Thyroid gland (tissue), 4 donors: Measurements from ENCODE around the gene PKN1. TPM values are rescaled to one million over a fixed set of nuclear protein-coding genes. Genes with fewer than 3 reads are reported as not detected.

Source experiments
- DNase-seq, 2 donors: peaks; one replicate each; pipeline ENCODE4 v3.0.0-alpha.2; 2019
- H3K27ac ChIP-seq, 3 donors: fragments of 200-600 bp; sonication (generic); 1 replicate in 2 of 3; 2 replicates in 1 of 3; pipeline ENCODE4 v1.5.1; 2016 to 2019; ENCODE audit warnings: mild to moderate bottlenecking in 1 of 3, moderate library complexity in 1 of 3
- H3K27me3 ChIP-seq: fragments of 200-600 bp; sonication (generic); one replicate; pipeline ENCODE4 v1.5.1; 2019
- H3K36me3 ChIP-seq, 2 donors: fragments of 200-600 bp; sonication (generic); one replicate each; pipeline ENCODE4 v1.5.1; 2016 to 2019
- H3K4me1 ChIP-seq, 2 donors: fragments of 200-600 bp; sonication (generic); one replicate each; pipeline ENCODE4 v1.5.1; 2017 to 2019
- H3K4me3 ChIP-seq, 3 donors: fragments of 200-600 bp; sonication (generic); replicated peaks in 1 of 3; 1 replicate in 2 of 3; 2 replicates in 1 of 3; pipeline ENCODE4 v1.5.1; 2016; ENCODE audit warnings: mild to moderate bottlenecking in 1 of 3
- H3K9me3 ChIP-seq: fragments of 200-600 bp; sonication (generic); one replicate; pipeline ENCODE4 v1.5.1; 2017
- POLR2A ChIP-seq, 2 donors: fragments of 450-650 bp; IDR thresholded peaks; one replicate each; pipeline ENCODE4 v1.6.1; 2017; ENCODE audit warnings: antibody characterized with exemption in 2 of 2, mild to moderate bottlenecking in 2 of 2, moderate library complexity in 1 of 2
- WGBS, 2 donors: methylation state at CpG; one replicate each; pipeline ENCODE4 v1.1.5; 2017; 5-methylcytosine and 5-hydroxymethylcytosine counted together
- intact Hi-C: fragments of 100-400 bp; cut with DNase I; formaldehyde crosslinking; loops from one replicate; pipeline ENCODE4 v1.15.1; 2023
- total RNA-seq, 4 donors: library from RNA; depleted of rRNA; stranded (reverse); fragments of >200 nt; gene quantifications; one replicate each; pipeline ENCODE4 v1.2.3, GENCODE V29; 2016
- TF ChIP-seq, protein P1 (sequence below), 6 experiments: fragments of 200-600 bp in 3 of 6; fragments of 450-650 bp in 3 of 6; sonication (generic) in 3 of 6; IDR thresholded peaks; one replicate each; pipeline ENCODE4 v1.5.1; 2016 to 2019; ENCODE audit warnings: antibody characterized with exemption in 6 of 6, mild to moderate bottlenecking in 2 of 6, inconsistent platforms in 1 of 6, moderate library complexity in 1 of 6

PKN1 gene
- total RNA-seq, 4 donors from 2014 or later = 66.5 to 79.8 (median 74.2) TPM

DNA sequence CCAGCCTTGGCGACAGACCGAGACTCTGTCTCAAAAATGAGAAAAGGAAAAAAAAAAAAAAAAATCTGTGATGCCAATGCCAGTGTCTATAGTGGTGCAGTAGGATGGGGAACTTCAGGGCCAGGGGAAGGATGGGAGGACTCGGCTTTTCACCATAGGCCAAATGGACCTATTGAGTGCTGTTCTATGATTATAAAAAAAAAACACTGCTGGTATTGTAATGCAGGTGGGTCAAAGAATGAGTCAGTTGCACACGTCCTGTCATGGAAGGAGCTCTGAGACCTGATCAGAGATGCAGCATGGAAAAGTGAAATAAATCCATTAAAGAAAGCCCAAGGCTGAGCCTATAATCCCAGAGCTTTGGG is 78.1 kb downstream of the PKN1 start:
- intact Hi-C loops = no loop called here
- Histone ChIP-seq H3K9me3 (no peaks in the 10 kb centered on the region), H3K27me3 (no peaks in the 10 kb centered on the region), H3K36me3 (peaks cover 13 to 21% of the 10 kb centered on the region in 2 donors), H3K4me3 (no peak overlapping the region), H3K27ac (peak overlapping the region in 1 of 3 donors; percentile 5), H3K4me1 (peaks cover 8 to 15% of the 10 kb centered on the region in 2 donors)
- DNase-seq = no peak
- no peak for TF ChIP-seq POLR2A (IDR thresholded peaks at IDR 0.05)
- TF ChIP-seq, protein P1, sequence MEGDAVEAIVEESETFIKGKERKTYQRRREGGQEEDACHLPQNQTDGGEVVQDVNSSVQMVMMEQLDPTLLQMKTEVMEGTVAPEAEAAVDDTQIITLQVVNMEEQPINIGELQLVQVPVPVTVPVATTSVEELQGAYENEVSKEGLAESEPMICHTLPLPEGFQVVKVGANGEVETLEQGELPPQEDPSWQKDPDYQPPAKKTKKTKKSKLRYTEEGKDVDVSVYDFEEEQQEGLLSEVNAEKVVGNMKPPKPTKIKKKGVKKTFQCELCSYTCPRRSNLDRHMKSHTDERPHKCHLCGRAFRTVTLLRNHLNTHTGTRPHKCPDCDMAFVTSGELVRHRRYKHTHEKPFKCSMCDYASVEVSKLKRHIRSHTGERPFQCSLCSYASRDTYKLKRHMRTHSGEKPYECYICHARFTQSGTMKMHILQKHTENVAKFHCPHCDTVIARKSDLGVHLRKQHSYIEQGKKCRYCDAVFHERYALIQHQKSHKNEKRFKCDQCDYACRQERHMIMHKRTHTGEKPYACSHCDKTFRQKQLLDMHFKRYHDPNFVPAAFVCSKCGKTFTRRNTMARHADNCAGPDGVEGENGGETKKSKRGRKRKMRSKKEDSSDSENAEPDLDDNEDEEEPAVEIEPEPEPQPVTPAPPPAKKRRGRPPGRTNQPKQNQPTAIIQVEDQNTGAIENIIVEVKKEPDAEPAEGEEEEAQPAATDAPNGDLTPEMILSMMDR (IDR thresholded peaks at IDR 0.05) = no peak
- 90 to 92% methylated on average over 4 of the region's 4 CpGs for WGBS, 2 donors

DNA sequence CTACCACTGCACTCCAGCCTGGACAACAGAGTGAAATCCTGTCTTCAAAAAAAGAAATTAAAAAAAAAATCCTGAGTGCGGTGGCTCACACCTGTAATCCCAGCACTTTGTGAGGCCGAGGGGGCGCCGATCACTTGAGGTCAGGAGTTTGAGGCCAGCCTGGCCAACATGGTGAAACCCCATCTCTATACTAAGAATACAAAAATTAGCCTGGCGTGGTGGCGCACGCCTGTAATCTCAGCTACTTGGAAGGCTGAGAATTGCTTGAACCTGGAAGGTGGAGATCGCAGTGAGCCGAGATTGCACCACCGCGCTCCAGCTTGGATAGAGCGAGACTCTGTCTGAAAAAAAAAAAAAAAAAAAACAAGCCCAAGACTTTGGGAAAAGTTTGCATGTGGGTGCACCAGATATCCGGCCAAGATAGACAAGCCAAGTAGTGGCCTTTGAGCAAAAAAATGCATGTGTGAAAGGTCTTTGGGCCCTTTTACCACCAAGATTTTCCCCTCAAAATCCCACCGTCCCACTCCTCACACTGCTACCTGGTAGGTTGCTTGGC is 79.4 kb downstream of the PKN1 start:
- DNase-seq = no peak
- Histone ChIP-seq H3K36me3 (peaks cover 17 to 23% of the 10 kb centered on the region in 2 donors), H3K27ac (no peak overlapping the region), H3K4me3 (no peak overlapping the region), H3K4me1 (peaks cover 19 to 24% of the 10 kb centered on the region in 2 donors), H3K27me3 (no peaks in the 10 kb centered on the region), H3K9me3 (no peaks in the 10 kb centered on the region)
- 94 to 96% methylated on average over 14 of the region's 14 CpGs for WGBS, 2 donors
- TF ChIP-seq, protein P1 (IDR thresholded peaks at IDR 0.05) = no peak
- TF ChIP-seq POLR2A (IDR thresholded peaks at IDR 0.05) = no peak
- intact Hi-C loops = no loop called here

DNA sequence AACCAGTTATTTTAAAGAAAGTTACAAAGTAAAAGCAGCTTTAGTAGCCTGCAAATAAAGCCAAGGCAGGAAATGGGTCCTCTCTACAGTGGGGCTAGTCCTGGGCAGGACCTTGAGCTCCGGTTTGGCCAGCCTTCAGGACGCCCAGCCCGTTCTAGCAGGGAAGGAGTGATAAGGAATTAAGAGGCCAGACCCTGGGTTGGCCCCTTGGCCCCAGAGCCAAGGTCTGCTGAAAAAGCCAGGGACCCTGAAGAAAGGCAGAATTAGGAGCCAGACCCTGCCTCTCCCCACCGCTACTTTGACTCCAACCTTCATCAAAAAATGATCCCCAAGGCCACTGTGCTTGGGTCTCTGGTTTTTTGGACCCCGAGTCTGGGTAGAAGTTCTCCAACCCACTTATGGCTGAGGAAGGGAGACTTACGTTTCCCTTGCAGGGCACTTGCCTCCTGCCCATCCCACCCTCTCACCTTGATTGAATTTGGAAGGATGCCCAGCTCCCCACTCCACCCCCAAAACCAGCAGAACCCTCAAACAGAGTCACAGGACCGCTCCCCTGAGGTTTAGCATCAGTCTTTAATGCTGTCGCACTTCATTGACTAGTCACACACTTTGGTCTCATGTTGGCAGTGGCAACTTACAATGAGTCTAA is 81.2 kb downstream of the PKN1 start:
- H3K27ac ChIP-seq = no peak overlapping the region
- H3K36me3 ChIP-seq = peaks cover 17 to 23% of the 10 kb centered on the region in 2 donors
- no peaks in the 10 kb centered on the region for H3K27me3 ChIP-seq
- H3K9me3 ChIP-seq = no peaks in the 10 kb centered on the region
- peaks cover 19 to 32% of the 10 kb centered on the region in 2 donors for H3K4me1 ChIP-seq
- H3K4me3 ChIP-seq = no peak overlapping the region
- no peak for TF ChIP-seq POLR2A (IDR thresholded peaks at IDR 0.05)
- TF ChIP-seq, protein P1 (IDR thresholded peaks at IDR 0.05) = no peak
- intact Hi-C loops = no loop called here
- DNase-seq = no peak
- 73 to 83% methylated on average over 8 of the region's 8 CpGs for WGBS, 2 donors

DNA sequence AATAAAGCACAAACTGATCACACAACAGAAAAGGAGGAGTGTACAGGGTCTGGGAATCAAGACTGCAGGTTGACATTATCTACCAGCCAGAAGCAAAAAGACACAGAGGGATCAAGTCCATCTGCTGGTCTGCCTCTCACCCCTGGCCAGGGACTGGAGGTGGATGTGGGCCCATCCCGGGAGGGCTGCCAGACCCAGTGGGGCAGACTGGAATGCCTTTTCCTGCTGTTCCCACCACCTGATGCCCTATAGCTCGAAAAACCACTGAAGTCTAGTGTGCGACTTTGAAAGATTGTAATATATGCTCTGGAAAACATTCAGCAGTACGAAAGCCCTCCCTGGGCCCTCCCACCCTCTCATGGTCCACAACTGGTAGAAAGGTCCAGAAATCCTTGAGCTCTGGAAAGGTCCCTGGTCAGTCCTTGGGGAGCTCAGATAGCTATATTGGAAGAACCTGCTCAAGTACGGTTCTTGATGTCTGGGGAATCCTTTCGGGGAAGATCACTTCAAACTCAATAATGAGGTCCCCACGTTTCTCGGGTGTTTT is 82.5 kb downstream of the PKN1 start:
- Histone ChIP-seq H3K4me1 (peaks cover 19 to 34% of the 10 kb centered on the region in 2 donors), H3K36me3 (peaks cover 17 to 23% of the 10 kb centered on the region in 2 donors), H3K27ac (peak overlapping the region in 1 of 3 donors; percentile 100), H3K9me3 (no peaks in the 10 kb centered on the region), H3K4me3 (no peak overlapping the region), H3K27me3 (no peaks in the 10 kb centered on the region)
- intact Hi-C loops = no loop called here
- no peak for DNase-seq
- TF ChIP-seq, protein P1 (IDR thresholded peaks at IDR 0.05) = no peak
- TF ChIP-seq POLR2A (IDR thresholded peaks at IDR 0.05) = no peak
- 70 to 78% methylated on average over 8 of the region's 8 CpGs for WGBS, 2 donors

DNA sequence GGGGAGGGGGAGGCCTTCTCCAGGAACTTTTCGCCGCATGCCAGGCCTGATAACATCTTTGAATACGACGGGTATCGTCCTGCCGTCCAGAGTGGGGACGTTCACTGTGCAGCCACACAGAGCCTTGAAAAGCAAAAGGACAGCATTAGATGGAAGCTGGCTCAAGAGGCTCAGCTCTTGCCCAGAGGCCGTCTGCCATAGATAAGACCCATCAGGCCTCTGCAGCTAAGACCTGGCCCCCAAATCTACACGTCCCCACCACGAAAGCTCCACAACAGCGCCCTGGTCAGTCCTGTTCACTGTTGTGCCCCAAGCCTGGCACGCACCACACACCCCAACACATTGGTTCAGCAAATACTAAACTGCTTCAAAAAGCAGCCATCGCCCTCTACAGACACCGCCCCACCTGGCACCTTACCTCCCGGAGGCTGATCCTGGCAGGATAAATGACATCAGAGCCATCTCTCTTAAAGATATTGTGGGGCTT is 83.0 kb downstream of the PKN1 start:
- intact Hi-C loops = no loop called here
- no peak for DNase-seq
- peak overlapping the region in 1 of 3 donors; percentile 99 for H3K4me3 ChIP-seq
- H3K27me3 ChIP-seq = no peaks in the 10 kb centered on the region
- no peaks in the 10 kb centered on the region for H3K9me3 ChIP-seq
- H3K27ac ChIP-seq = peak overlapping the region in 1 of 3 donors; percentile 100
- peaks cover 19 to 34% of the 10 kb centered on the region in 2 donors for H3K4me1 ChIP-seq
- H3K36me3 ChIP-seq = peaks cover 17 to 23% of the 10 kb centered on the region in 2 donors
- TF ChIP-seq, protein P1 (IDR thresholded peaks at IDR 0.05) = no peak
- no peak for TF ChIP-seq POLR2A (IDR thresholded peaks at IDR 0.05)
- 76 to 83% methylated on average over 14 to 15 of the region's 15 CpGs for WGBS, 2 donors
